ENCODE results near the gene AMN.

AMN gene

GRCh38 chr14:102927878-102928411 lies 5.5 kb downstream of the AMN start:
- DNase-seq (ENCODE audit: low read depth, low spot score) = no peak

DNA sequence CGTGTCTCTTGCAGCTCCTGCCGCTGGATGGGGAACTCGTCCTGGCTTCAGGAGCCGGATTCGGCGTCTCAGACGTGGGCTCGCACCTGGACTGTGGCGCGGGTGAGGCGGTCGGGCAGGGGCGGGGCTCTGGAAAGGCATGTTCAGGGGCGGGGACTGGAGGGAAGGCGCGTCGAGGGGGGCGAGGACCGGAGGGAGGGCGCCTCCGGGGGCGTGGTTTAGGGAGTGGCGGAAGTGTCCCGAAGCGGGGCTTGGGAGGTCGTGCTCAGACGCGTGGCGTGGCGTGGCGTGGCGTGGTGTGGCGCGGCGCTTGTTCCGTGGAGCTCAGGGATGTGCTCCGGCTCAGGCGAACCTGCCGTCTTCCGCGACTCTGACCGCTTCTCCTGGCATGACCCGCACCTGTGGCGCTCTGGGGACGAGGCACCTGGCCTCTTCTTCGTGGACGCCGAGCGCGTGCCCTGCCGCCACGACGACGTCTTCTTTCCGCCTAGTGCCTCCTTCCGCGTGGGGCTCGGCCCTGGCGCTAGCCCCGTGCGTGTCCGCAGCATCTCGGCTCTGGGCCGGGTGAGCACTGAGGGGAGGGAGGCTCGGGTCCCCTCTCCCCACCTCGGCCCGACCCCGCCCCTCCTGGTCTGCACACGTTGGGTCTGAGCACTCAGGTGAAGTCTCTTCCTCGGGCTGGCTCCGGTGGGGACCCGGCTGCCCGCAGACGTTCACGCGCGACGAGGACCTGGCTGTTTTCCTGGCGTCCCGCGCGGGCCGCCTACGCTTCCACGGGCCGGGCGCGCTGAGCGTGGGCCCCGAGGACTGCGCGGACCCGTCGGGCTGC lies 6.2 kb downstream of the AMN start:
- DNase-seq (ENCODE audit: low read depth, low spot score) = no peak

- no peak for DNase-seq (ENCODE audit: low read depth, low spot score)
These were observed 7.0 kb downstream of the AMN start for GRCh38 chr14:102929241-102930137.

DNA sequence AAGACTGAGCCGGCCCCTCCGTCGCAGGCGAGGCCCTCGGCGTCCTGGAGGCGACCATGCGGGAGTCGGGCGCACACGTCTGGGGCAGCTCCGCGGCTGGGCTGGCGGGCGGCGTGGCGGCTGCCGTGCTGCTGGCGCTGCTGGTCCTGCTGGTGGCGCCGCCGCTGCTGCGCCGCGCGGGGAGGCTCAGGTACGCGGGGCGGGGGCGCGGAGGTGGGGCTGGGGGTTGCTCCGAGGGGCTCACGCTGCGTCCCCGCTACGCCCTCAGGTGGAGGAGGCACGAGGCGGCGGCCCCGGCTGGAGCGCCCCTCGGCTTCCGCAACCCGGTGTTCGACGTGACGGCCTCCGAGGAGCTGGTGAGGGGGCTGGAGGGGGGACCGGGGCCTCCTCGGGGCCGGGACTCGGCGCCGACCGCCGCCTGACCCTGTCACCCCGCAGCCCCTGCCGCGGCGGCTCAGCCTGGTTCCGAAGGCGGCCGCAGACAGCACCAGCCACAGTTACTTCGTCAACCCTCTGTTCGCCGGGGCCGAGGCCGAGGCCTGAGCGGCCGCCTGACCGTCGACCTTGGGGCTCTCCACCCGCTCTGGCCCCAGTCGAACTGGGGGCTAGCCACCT lies 7.8 kb downstream of the AMN start:
- no peak for DNase-seq (ENCODE audit: low read depth, low spot score)

- DNase-seq (ENCODE audit: low read depth, low spot score) = no peak
These were observed 8.5 kb downstream of the AMN start for GRCh38 chr14:102930753-102931579.

GRCh38 chr14:102931580-102932285 lies 9.3 kb downstream of the AMN start:
- DNase-seq (ENCODE audit: low read depth, low spot score) = no peak

- DNase-seq (ENCODE audit: low read depth, low spot score) = no peak
These were observed 10.2 kb downstream of the AMN start for GRCh38 chr14:102932484-102933248.

DNA sequence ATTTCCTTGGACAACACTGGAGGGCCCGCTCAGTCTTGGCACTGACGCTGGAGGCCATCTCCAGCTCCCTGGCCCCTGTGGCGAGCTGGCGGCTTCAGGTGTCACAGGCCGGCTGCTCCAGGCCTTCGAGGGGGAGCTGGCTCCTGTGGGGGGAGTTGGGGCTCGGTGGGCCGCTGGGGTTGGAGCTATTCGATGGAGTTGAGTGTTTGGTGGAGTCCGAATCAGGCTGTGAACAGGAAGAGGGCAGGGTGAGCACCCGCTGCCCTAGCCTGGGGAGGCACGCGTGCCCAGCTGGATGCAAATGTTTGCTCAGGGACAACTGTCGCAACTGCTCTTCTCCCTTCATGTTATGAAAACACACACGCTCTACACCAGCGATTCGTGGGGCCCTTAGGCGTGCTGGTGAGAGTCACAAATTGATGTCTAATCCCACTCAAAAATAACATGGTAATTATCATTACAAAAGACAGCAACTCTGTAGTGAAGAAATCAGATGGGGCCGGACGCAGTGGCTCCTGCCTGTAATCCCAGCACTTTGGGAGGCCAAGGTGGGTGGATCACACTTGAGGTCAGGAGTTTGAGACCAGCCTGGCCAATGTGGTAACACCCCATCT lies 11.3 kb downstream of the AMN start:
- no peak for DNase-seq (ENCODE audit: low read depth, low spot score)

DNA sequence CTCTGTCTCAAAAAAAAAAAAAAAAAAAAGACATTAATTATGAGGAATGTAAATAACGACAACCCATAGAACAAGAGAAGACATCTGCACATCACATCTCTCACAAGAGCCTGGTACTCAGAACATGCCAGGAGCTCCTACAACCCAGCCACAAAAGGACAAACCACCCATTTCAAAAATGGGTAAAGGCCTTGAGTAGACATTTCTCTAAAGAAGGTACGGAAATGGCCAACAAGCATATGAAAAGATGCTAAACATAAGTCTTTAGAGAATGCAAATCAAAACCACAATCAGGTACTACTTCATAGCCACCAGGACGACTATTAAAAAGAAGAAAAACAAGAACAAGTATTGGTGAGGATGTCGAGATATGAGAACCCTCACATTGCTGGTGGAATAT lies 13.3 kb downstream of the AMN start:
- no peak for DNase-seq (ENCODE audit: low read depth, low spot score)

DNA sequence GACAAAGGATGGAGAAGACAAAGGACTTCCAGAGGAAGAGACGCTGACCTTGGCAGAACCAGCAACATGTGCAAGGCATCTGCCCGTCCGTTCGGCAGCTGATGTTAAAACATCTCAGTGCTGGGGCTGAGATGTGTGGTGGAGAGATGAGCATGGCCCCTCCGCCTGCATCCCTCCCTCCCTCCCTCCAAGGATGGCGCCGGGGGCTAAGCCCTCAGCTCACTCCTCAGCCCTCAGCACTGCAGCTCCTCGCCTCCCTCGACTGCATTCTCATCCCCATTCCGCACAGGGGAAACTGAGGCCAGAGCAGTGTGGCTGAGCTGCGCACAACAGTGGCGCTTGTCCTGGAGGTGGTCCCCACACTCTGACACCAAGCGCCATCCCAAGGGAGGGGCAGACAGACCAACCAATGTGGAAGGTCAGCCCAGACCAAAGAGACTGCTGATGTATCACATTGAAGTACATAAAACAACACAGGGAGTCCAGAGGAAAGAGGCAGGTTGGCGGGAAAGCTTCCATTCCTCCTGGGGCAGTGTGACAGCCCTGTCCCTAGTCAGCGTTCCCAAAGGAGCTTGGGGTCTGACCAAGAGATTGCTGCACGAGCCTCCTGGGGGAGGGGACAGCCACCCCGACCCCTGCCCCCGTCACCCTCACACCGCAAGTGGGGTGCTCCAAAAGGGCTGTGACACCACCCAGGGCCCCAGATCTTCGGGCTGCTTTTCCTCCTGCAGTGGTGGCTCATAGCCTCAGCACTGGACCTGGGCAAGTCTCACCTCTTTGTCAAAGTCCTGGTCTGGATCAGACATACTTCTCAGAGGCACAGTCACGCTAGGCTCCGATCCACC lies 15.1 kb downstream of the AMN start:
- no peak for DNase-seq (ENCODE audit: low read depth, low spot score)

DNA sequence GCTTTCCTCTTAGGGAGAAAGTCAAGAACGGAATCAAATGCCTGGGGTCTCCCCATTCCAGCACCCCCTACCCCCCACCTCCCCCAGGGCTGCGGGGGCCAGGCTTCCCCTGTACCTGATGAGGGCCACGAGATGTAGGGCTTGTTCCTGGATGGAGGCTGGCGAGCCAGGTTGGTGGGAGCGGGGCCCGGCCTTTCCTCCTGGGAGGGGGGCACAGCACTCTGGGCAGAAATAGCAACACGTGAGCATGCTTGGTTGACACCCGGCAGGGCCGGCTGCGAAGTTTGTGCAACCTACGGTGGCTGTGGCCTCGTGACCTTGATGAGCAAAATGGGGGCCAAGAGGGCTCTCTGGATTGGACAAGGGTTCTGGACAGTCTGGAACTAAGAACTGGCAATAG lies 15.7 kb downstream of the AMN start:
- no peak for DNase-seq (ENCODE audit: low read depth, low spot score)

DNA sequence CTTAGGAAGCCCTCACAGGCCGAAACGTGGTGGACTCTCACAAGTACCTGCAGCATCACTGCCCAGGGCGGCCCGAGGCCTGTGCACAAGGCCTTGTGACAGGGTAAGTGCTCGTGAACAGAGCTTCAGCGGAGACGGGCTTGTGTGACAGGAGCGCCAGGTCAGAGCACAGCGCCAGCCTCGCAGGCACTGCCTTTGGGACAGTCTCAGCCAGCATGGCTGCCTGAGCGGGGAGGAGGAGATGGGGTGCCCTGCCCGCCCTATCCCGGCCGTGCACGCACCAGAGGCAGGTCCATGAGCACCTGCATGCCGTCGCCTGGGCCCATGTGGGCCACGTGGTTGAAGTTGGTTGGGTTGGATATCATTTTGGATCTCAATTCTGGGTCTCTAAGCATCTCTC lies 16.9 kb downstream of the AMN start:
- DNase-seq (ENCODE audit: low read depth, low spot score) = no peak

DNA sequence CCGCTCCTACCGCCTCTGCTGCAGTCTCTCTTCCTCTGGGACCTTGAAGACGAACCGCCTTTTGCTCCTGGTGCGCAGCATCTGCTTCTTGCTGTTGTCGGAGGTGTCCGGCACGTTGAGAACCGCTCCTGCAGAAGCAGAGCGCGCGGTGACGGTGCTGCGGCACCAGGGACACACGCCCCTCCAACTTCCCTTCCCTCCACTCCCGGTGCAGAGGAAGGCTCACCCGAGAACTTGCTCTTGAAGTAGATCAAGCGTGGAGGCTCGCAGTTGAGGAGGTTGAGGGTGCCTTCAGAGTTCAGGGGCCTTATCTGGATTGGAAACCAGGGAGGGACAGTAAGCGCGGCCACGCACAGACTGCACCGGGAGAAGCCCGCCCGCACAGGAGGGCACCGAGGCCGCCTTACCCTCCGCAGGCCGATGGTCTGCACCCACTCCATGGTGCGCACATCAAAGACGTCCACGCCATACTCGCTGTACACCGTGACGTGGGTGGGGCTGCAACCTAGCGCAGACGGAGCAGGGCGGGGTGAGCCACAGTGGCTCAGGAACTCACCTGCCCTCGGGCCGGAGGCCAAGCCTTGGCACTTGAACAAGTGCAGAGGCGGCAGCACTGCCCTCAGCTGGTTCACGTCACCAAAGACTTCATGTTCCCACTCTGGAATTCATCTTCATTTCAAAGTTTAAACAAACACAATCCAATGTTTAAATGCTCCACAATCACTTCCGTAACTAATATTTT lies 17.5 kb downstream of the AMN start:
- DNase-seq (ENCODE audit: low read depth, low spot score) = no peak

GRCh38 chr14:102940729-102941362 lies 18.4 kb downstream of the AMN start:
- DNase-seq (ENCODE audit: low read depth, low spot score) = no peak

DNA sequence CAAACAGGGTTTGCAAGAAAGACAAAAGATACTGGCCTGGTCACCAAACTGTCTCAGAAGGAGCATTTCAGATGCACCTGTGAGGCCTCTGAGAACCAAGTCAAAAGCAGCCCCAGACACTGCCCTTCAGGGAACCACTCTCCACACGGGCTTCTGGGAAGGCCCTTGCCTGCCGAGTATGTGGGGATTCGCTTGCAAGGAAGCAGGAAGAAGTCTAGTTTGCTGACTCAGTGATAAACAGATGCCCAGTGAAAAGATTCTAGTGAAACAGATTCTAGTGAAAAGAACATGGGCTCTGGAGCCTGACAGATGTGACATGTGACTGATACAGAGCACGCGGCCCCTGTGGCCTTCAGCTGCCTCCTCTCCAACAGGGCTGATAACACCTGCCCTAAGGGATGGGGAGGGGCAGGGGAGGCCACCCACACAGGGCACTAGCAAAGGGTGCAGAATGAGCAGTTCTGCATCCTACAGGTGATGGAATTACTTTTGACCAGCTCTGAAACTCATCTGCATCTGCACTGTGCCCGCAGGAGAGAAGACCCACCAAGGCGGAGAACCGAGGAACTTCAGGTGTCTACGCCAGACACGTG lies 19.1 kb downstream of the AMN start:
- DNase-seq (ENCODE audit: low read depth, low spot score) = no peak

GRCh38 chr14:102942069-102942468 lies 19.6 kb downstream of the AMN start:
- DNase-seq (ENCODE audit: low read depth, low spot score) = no peak

- no peak for DNase-seq (ENCODE audit: low read depth, low spot score)
These were observed 21.0 kb downstream of the AMN start for GRCh38 chr14:102943454-102943853.

Data from smooth muscle cell of the brain vasculature (primary cell).